NB4 (cell line): ENCODE data around the gene MAP3K14.

Experiments
- MYC ChIP-seq: IDR thresholded peaks from 2 replicates; pipeline ENCODE4 v1.6.1; 2011; ENCODE audit warnings: low read depth, low read length
- POLR2A ChIP-seq: IDR thresholded peaks from 2 replicates; pipeline ENCODE4 v1.6.1; 2011; ENCODE audit warnings: mild to moderate bottlenecking; ENCODE audit not compliant: insufficient read length; ENCODE audit errors: extremely low read depth
- TF ChIP-seq, protein P1 (sequence below): IDR thresholded peaks from one replicate; pipeline ENCODE4 v1.5.1; 2012; ENCODE audit warnings: low read depth, low read length

DNA sequence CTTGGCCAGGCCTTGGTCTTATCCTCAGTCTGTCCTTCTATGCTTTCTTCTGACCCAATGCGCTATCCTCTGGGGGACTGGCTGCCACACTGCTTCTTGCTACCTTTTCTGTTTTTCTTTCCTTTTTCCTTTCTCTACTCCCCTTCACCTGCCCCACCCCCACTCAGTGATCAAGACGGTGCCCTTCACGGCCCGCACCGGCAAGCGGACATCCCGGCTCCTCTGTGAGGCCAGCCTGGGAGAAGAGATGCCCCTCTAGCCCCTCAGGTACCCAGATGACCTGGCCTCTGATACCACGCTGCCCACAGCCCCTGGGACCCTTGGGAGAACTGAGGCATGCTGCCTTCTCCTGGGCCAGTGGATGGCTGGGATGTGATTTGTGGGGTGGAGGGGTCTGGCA is 70.5 kb downstream of the MAP3K14 start:
- TF ChIP-seq, protein P1, sequence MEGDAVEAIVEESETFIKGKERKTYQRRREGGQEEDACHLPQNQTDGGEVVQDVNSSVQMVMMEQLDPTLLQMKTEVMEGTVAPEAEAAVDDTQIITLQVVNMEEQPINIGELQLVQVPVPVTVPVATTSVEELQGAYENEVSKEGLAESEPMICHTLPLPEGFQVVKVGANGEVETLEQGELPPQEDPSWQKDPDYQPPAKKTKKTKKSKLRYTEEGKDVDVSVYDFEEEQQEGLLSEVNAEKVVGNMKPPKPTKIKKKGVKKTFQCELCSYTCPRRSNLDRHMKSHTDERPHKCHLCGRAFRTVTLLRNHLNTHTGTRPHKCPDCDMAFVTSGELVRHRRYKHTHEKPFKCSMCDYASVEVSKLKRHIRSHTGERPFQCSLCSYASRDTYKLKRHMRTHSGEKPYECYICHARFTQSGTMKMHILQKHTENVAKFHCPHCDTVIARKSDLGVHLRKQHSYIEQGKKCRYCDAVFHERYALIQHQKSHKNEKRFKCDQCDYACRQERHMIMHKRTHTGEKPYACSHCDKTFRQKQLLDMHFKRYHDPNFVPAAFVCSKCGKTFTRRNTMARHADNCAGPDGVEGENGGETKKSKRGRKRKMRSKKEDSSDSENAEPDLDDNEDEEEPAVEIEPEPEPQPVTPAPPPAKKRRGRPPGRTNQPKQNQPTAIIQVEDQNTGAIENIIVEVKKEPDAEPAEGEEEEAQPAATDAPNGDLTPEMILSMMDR, result no peak
- no peak for TF ChIP-seq POLR2A
- TF ChIP-seq MYC, result no peak
